ENCODE measurements around the gene OSBPL9. TPM values are rescaled to one million over a fixed set of nuclear protein-coding genes. Genes with fewer than 3 reads are reported as not detected.

The OSBPL9 gene
- total RNA-seq, 1 experiment from 2014 or later: 52.6 TPM

DNA sequence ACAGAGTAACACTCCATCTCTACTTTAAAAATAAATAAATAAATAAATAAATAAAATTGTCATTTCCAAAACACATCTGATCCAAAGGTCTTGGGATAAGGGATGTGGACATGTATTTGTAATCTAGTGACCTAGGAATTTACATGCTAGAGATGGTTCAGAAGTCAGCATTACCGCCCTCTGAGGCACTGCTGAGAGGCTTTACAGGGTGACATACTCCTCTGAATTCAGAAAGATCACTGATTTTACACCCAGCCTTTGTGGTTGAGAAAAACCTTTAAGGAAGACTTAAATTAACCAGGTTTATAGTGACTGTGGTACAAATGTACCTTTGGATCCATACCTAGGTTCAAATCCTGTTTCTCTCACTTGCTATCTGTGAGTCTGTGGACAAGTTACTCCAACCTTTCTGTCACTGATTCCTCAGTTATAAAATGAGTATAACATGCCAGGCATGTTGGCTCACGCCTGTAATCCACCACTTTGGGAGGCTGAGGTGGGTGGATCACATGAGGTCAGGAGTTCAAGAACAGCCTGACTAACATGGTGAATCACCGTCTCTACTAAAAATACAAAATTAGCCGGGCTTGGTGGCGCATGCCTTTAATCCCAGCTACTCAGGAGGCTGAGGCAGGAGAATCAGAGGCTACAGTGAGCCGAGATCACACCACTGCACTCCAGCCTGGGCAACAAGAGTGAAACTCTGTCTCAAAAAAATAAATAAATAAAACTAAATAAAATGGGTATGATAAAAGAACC is 20.1 kb downstream of the OSBPL9 start:
- Histone ChIP-seq H3K9me2 (ENCODE audit: insufficient read depth) (no peaks in the 10 kb centered on the region), H3K4me3 (replicated peaks in 1 of 2; ENCODE audit: low read depth in 1 of 2, low read length in 2 of 2) (peak overlapping the region in 1 of 2 experiments; percentile 39; a peak in 2 of 4 replicates), H3K79me2 (ENCODE audit: insufficient read depth, low read length) (peaks cover 59% of the 10 kb centered on the region), H3K9me3 (ENCODE audit: control insufficient read depth in 1 of 2, insufficient read depth in 1 of 2, low read depth in 1 of 2, low read length in 2 of 2) (no peaks in the 10 kb centered on the region), H3K4me1 (ENCODE audit: control insufficient read depth in 1 of 2, insufficient read depth in 2 of 2, low read length in 2 of 2) (peaks cover 43 to 66% of the 10 kb centered on the region in 2 experiments), H4K20me1 (ENCODE audit: insufficient read depth) (no peaks in the 10 kb centered on the region), H3K36me3 (ENCODE audit: control insufficient read depth in 1 of 2, insufficient read depth in 2 of 2, low read length in 2 of 2) (no peaks in the 10 kb centered on the region), H3K9ac (ENCODE audit: low read length) (peak overlapping the region; percentile 46), H3K4me2 (ENCODE audit: low read length) (peak overlapping the region; percentile 77), H2AFZ (ENCODE audit: low read depth, low read length, poor library complexity, severe bottlenecking) (no peak overlapping the region), H3K27me3 (ENCODE audit: insufficient read depth, low read length) (no peaks in the 10 kb centered on the region), H3K27ac (ENCODE audit: low read depth, low read length) (peak overlapping the region; percentile 73; the same call in 1 of the 2 replicates)
- intact Hi-C loops (cut with micrococcal nuclease): no loop called here
- DNase-seq (ENCODE audit: low read depth, low spot score): peak; percentile 70
- POLR2A ChIA-PET: no interaction called here
- CTCF ChIA-PET: interaction anchor here (1.6 kb wide), 1 partner anchor 9 kb away, joined by 3 read pairs; no protein-coding TSS in a partner anchor
- RAD21 ChIA-PET (ENCODE audit: low non-redundant PET in 1 of 2, low total read pairs in 2 of 2, uncharacterized antibody in 2 of 2, unreplicated experiment in 2 of 2): no interaction called here
- peak; percentile 89 for ATAC-seq
- BruUV-seq (replicated peaks): no TSS peak
- TF ChIP-seq ZNF274 (IDR thresholded peaks at IDR 0.05; ENCODE audit: low read depth, low read length) (no peak), RAD21 (IDR thresholded peaks at IDR 0.05; ENCODE audit: low read depth) (peak; percentile 25), ATF3 (IDR thresholded peaks at IDR 0.05) (no peak), JUND (IDR thresholded peaks at IDR 0.05) (peak; percentile 93), REST (IDR thresholded peaks at IDR 0.05; ENCODE audit: low read depth) (no peak), FOSL1 (IDR thresholded peaks at IDR 0.05; ENCODE audit: low read depth) (peak; percentile 92), SIN3A (IDR thresholded peaks at IDR 0.05; ENCODE audit: low read depth) (peak; percentile 94), POLR2AphosphoS5 (IDR thresholded peaks at IDR 0.05; ENCODE audit: low read depth, low read length) (peak; percentile 52; the same call in 1 of the 2 replicates), YY1 (IDR thresholded peaks at IDR 0.05; ENCODE audit: extremely low read depth, insufficient replicate concordance, low read depth, low read length) (peak; percentile 49), EZH2phosphoT487 (IDR thresholded peaks at IDR 0.05; ENCODE audit: borderline replicate concordance) (no peak), EGR1 (IDR thresholded peaks at IDR 0.05; ENCODE audit: low read depth) (peak; percentile 93), MAX (IDR thresholded peaks at IDR 0.05) (peak; percentile 90), CTCF (IDR thresholded peaks at IDR 0.05 in 2 of 3, conservative IDR thresholded peaks at IDR 0.05 in 1 of 3; ENCODE audit: borderline replicate concordance in 1 of 3, insufficient read depth in 1 of 3, low read depth in 2 of 3, low read length in 2 of 3) (no peak), EZH2 (IDR thresholded peaks at IDR 0.05) (no peak), SRF (IDR thresholded peaks at IDR 0.05; ENCODE audit: low read depth) (peak; percentile 62; the same call in 1 of the 2 replicates), CEBPB (IDR thresholded peaks at IDR 0.05; ENCODE audit: low read depth) (peak; percentile 78), ELF1 (IDR thresholded peaks at IDR 0.05; ENCODE audit: borderline replicate concordance, low read depth) (no peak)
- TF ChIP-seq, protein P1, sequence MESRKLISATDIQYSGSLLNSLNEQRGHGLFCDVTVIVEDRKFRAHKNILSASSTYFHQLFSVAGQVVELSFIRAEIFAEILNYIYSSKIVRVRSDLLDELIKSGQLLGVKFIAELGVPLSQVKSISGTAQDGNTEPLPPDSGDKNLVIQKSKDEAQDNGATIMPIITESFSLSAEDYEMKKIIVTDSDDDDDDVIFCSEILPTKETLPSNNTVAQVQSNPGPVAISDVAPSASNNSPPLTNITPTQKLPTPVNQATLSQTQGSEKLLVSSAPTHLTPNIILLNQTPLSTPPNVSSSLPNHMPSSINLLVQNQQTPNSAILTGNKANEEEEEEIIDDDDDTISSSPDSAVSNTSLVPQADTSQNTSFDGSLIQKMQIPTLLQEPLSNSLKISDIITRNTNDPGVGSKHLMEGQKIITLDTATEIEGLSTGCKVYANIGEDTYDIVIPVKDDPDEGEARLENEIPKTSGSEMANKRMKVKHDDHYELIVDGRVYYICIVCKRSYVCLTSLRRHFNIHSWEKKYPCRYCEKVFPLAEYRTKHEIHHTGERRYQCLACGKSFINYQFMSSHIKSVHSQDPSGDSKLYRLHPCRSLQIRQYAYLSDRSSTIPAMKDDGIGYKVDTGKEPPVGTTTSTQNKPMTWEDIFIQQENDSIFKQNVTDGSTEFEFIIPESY (IDR thresholded peaks at IDR 0.05; ENCODE audit: extremely low read depth, insufficient replicate concordance, low read length): peak; percentile 54
